K562 (cell line): ENCODE results near the gene PHF20. TPM values are rescaled to one million over a fixed set of nuclear protein-coding genes. Genes with fewer than 3 reads are reported as not detected.

Source experiments
- BCOR ChIP-seq: fragments of 450-650 bp; IDR thresholded peaks from 2 replicates; pipeline ENCODE4 v1.6.1; 2016
- CXXC5 ChIP-seq: fragments of 250-450 bp; sonication (Bioruptor Pico); IDR thresholded peaks from 2 replicates; pipeline ENCODE4 v1.8.0; 2022; ENCODE audit warnings: inconsistent platforms, mild to moderate bottlenecking, moderate library complexity
- ETV6 ChIP-seq, 3 experiments: fragments of 150-350 bp in 1 of 3; sonication (generic) in 1 of 3; formaldehyde crosslinking in 1 of 3; IDR thresholded peaks; 2 replicates each; pipeline versions ENCODE4 v1.6.1 to v1.8.0; 2014 to 2022; ENCODE audit warnings: borderline replicate concordance in 2 of 3, low read depth in 2 of 3, antibody characterized with exemption in 1 of 3, low read length in 1 of 3, mild to moderate bottlenecking in 1 of 3, missing genetic modification reagents in 1 of 3
- FOXJ2 ChIP-seq: fragments of 200-800 bp; sonication (Bioruptor generic); IDR thresholded peaks from 2 replicates; pipeline ENCODE4 v1.6.1; 2016; ENCODE audit warnings: missing genetic modification characterization, missing compliant biosample characterization
- FOXK2 ChIP-seq, 2 experiments: fragments of 450-650 bp; IDR thresholded peaks in 1 of 2; conservative IDR thresholded peaks in 1 of 2; 2 replicates each; pipeline ENCODE4 v1.6.1; 2016; ENCODE audit warnings: low read depth in 2 of 2, mild to moderate bottlenecking in 1 of 2
- PYGO2 ChIP-seq: fragments of 450-650 bp; IDR thresholded peaks from 2 replicates; pipeline ENCODE4 v1.6.1; 2016; ENCODE audit warnings: mild to moderate bottlenecking, missing genetic modification characterization, moderate library complexity, missing compliant biosample characterization
- ZBTB1 ChIP-seq: sonication (generic); formaldehyde crosslinking; IDR thresholded peaks from 2 replicates; pipeline ENCODE4 v1.8.1; 2023; ENCODE audit warnings: missing genetic modification reagents, low read depth, mild to moderate bottlenecking, borderline replicate concordance
- ZFPM2 ChIP-seq: fragments of 250-450 bp; sonication (Bioruptor Pico); IDR thresholded peaks from 2 replicates; pipeline ENCODE4 v1.5.1; 2022; ENCODE audit warnings: mild to moderate bottlenecking
- ZNF263 ChIP-seq: sonication (generic); formaldehyde crosslinking; IDR thresholded peaks from 2 replicates; pipeline ENCODE4 v1.8.0; 2022; ENCODE audit warnings: mild to moderate bottlenecking, missing genetic modification reagents, borderline replicate concordance
- polyA plus RNA-seq, 8 experiments: library from polyadenylated mRNA; depleted of rRNA in 4 of 8; stranded (reverse) in 5 of 8; unstranded in 3 of 8; fragments of >200 nt; fragmentation: Nextera tagmentation in 2 of 8; fragmentation: Illumina TruSeq in 1 of 8; extraction: Ambion mirVana in 2 of 8; extraction: Trizol in 1 of 8; gene quantifications; 2 replicates each; pipeline versions ENCODE4 v1.2.1 to v1.2.3, GENCODE V29; 2011 to 2014; ENCODE audit warnings: inconsistent platforms in 1 of 8, missing spikeins in 1 of 8
- total RNA-seq, 7 experiments: library from RNA; depleted of rRNA in 6 of 7; stranded (reverse); fragments of >200 nt in 6 of 7; fragmentation: Illumina TruSeq in 2 of 7; extraction: Trizol in 2 of 7; gene quantifications; 2 replicates each; pipeline versions ENCODE4 v1.2.1 to v1.2.3, GENCODE V29; 2011 to 2021; ENCODE audit warnings: low replicate concordance in 1 of 7
- TF ChIP-seq, protein P1 (sequence below): fragments of 250-450 bp; sonication (Bioruptor Pico); IDR thresholded peaks from 2 replicates; pipeline ENCODE4 v1.6.1; 2021; ENCODE audit warnings: mild to moderate bottlenecking
- TF ChIP-seq, protein P2 (sequence below), 3 experiments: IDR thresholded peaks in 2 of 3; conservative IDR thresholded peaks in 1 of 3; 2 replicates each; pipeline ENCODE4 v1.5.1; 2011 to 2012; ENCODE audit warnings: low read length in 3 of 3, mild to moderate bottlenecking in 3 of 3, control low read depth in 2 of 3, improper control_type of control experiment in 1 of 3, inconsistent platforms in 1 of 3, low read depth in 1 of 3, mixed read lengths in 1 of 3, moderate library complexity in 1 of 3; ENCODE audit not compliant: insufficient read depth in 2 of 3
- TF ChIP-seq, protein P3 (sequence below): fragments of 250-450 bp; sonication (Bioruptor Pico); IDR thresholded peaks from 2 replicates; pipeline ENCODE4 v1.9.0; 2021; ENCODE audit warnings: mild to moderate bottlenecking
- TF ChIP-seq, protein P4 (sequence below): fragments of 450-650 bp; IDR thresholded peaks from 2 replicates; pipeline ENCODE4 v1.6.1; 2018; ENCODE audit warnings: mild to moderate bottlenecking, low read depth; ENCODE audit not compliant: partially characterized antibody
- TF ChIP-seq, protein P5 (sequence below): fragments of 250-450 bp; sonication (Bioruptor Pico); IDR thresholded peaks from 2 replicates; pipeline ENCODE4 v1.5.0; 2022; ENCODE audit warnings: mild to moderate bottlenecking

Gene PHF20
- total and polyA plus RNA-seq, 9 of the 15 experiments (the other 6 are each of a cell fraction or from before 2014, with no cell fraction given) = 49.9 to 196 (median 70.7) TPM

DNA sequence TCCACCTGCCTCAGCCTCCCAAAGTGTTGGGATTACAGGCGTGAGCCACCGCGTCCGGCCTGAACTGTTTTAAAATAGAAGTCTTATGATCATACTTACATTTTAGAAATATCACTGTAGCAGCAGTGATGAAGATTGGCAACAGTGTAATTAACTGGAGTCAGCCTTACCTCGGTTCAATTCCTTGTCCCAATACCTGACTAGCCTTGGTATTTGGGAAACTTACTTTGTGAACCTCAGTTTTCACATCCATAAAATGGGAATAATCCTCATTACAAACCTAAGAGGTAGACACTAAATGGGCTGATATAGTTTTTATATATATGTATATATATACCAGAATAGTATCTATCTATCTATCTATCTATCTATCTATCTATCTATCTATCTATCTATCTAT lies 19.3 kb downstream of the PHF20 start (continued):
- TF ChIP-seq, protein P1, sequence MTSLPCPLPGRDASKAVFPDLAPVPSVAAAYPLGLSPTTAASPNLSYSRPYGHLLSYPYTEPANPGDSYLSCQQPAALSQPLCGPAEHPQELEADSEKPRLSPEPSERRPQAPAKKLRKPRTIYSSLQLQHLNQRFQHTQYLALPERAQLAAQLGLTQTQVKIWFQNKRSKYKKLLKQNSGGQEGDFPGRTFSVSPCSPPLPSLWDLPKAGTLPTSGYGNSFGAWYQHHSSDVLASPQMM (CRISPR knock-in tag) = no peak
- TF ChIP-seq PYGO2 (no peak), FOXJ2 (tag) (no peak), BCOR (peak; percentile 86), ZBTB1 (no peak), CXXC5 (CRISPR knock-in tag) (no peak), ETV6 (IDR thresholded peaks at IDR 0.05; ENCODE audit: borderline replicate concordance in 1 of 2, low read depth in 2 of 2, low read length in 1 of 2) (no peak), ETV6 (CRISPR knock-in tag; IDR thresholded peaks at IDR 0.05; ENCODE audit: borderline replicate concordance) (no peak), FOXK2 (conservative IDR thresholded peaks at IDR 0.05 in 1 of 2, IDR thresholded peaks at IDR 0.05 in 1 of 2; ENCODE audit: low read depth in 2 of 2) (no peak), ZFPM2 (no peak), ZNF263 (no peak)
- TF ChIP-seq, protein P2, sequence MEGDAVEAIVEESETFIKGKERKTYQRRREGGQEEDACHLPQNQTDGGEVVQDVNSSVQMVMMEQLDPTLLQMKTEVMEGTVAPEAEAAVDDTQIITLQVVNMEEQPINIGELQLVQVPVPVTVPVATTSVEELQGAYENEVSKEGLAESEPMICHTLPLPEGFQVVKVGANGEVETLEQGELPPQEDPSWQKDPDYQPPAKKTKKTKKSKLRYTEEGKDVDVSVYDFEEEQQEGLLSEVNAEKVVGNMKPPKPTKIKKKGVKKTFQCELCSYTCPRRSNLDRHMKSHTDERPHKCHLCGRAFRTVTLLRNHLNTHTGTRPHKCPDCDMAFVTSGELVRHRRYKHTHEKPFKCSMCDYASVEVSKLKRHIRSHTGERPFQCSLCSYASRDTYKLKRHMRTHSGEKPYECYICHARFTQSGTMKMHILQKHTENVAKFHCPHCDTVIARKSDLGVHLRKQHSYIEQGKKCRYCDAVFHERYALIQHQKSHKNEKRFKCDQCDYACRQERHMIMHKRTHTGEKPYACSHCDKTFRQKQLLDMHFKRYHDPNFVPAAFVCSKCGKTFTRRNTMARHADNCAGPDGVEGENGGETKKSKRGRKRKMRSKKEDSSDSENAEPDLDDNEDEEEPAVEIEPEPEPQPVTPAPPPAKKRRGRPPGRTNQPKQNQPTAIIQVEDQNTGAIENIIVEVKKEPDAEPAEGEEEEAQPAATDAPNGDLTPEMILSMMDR (IDR thresholded peaks at IDR 0.05 in 2 of 3, conservative IDR thresholded peaks at IDR 0.05 in 1 of 3; ENCODE audit: insufficient read depth in 2 of 3, low read depth in 1 of 3, low read length in 3 of 3) = no peak
- TF ChIP-seq, protein P3, sequence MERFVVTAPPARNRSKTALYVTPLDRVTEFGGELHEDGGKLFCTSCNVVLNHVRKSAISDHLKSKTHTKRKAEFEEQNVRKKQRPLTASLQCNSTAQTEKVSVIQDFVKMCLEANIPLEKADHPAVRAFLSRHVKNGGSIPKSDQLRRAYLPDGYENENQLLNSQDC (CRISPR knock-in tag) = no peak
- TF ChIP-seq, protein P4, sequence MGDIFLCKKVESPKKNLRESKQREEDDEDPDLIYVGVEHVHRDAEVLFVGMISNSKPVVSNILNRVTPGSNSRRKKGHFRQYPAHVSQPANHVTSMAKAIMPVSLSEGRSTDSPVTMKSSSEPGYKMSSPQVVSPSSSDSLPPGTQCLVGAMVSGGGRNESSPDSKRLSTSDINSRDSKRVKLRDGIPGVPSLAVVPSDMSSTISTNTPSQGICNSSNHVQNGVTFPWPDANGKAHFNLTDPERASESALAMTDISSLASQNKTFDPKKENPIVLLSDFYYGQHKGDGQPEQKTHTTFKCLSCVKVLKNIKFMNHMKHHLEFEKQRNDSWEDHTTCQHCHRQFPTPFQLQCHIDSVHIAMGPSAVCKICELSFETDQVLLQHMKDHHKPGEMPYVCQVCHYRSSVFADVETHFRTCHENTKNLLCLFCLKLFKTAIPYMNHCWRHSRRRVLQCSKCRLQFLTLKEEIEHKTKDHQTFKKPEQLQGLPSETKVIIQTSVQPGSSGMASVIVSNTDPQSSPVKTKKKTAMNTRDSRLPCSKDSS = no peak
- TF ChIP-seq, protein P5, sequence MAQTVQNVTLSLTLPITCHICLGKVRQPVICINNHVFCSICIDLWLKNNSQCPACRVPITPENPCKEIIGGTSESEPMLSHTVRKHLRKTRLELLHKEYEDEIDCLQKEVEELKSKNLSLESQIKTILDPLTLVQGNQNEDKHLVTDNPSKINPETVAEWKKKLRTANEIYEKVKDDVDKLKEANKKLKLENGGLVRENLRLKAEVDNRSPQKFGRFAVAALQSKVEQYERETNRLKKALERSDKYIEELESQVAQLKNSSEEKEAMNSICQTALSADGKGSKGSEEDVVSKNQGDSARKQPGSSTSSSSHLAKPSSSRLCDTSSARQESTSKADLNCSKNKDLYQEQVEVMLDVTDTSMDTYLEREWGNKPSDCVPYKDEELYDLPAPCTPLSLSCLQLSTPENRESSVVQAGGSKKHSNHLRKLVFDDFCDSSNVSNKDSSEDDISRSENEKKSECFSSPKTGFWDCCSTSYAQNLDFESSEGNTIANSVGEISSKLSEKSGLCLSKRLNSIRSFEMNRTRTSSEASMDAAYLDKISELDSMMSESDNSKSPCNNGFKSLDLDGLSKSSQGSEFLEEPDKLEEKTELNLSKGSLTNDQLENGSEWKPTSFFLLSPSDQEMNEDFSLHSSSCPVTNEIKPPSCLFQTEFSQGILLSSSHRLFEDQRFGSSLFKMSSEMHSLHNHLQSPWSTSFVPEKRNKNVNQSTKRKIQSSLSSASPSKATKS = no peak
